BE2C (cell line): ENCODE measurements around the gene EHD4.
A peak's percentile ranks its signal among the peaks of the same experiment; 100 is the strongest.

ENCODE experiments used
- DNase-seq: peaks from one replicate; pipeline ENCODE4 v3.0.0-alpha.2; 2020
- H3K27me3 ChIP-seq: fragments of 250-450 bp; sonication (Bioruptor Pico); 2 replicates; pipeline ENCODE4 v1.5.1; 2020; ENCODE audit warnings: mild to moderate bottlenecking
- H3K36me3 ChIP-seq: fragments of 250-450 bp; sonication (Bioruptor Pico); 2 replicates; pipeline ENCODE4 v1.5.1; 2020; ENCODE audit warnings: mild to moderate bottlenecking
- H3K4me1 ChIP-seq: fragments of 250-450 bp; sonication (Bioruptor Pico); 2 replicates; pipeline ENCODE4 v1.5.1; 2020
- H3K4me3 ChIP-seq: 2 replicates; pipeline ENCODE4 v1.5.1; 2011; ENCODE audit warnings: low read depth, low read length
- H3K9me3 ChIP-seq: fragments of 250-450 bp; sonication (Bioruptor Pico); 2 replicates; pipeline ENCODE4 v1.5.1; 2020
- CTCF ChIP-seq: IDR thresholded peaks from 2 replicates; pipeline ENCODE4 v1.5.1; 2012; ENCODE audit warnings: mild to moderate bottlenecking, low read depth, low read length

The EHD4 gene

GRCh38 chr15:41992803-41993190 is 20.4 kb upstream of the EHD4 start:
- H3K36me3 ChIP-seq: no peaks in the 10 kb centered on the region
- H3K27me3 ChIP-seq: no peaks in the 10 kb centered on the region
- no peaks in the 10 kb centered on the region for H3K4me1 ChIP-seq
- H3K9me3 ChIP-seq: no peaks in the 10 kb centered on the region
- no peak for DNase-seq
- no peak overlapping the region for H3K4me3 ChIP-seq
- TF ChIP-seq CTCF: no peak

GRCh38 chr15:41992151-41992802 is 19.9 kb upstream of the EHD4 start:
- DNase-seq: no peak
- no peak for TF ChIP-seq CTCF
- Histone ChIP-seq H3K27me3 (no peaks in the 10 kb centered on the region), H3K4me1 (no peaks in the 10 kb centered on the region), H3K4me3 (no peak overlapping the region), H3K36me3 (no peaks in the 10 kb centered on the region), H3K9me3 (no peaks in the 10 kb centered on the region)

GRCh38 chr15:41990691-41991090 is 18.3 kb upstream of the EHD4 start:
- Histone ChIP-seq H3K36me3 (no peaks in the 10 kb centered on the region), H3K4me1 (no peaks in the 10 kb centered on the region), H3K27me3 (no peaks in the 10 kb centered on the region), H3K9me3 (no peaks in the 10 kb centered on the region), H3K4me3 (no peak overlapping the region)
- TF ChIP-seq CTCF: no peak
- DNase-seq: no peak

- Histone ChIP-seq H3K4me1 (no peaks in the 10 kb centered on the region), H3K9me3 (no peaks in the 10 kb centered on the region), H3K4me3 (no peak overlapping the region), H3K27me3 (no peaks in the 10 kb centered on the region), H3K36me3 (no peaks in the 10 kb centered on the region)
- no peak for DNase-seq
- TF ChIP-seq CTCF: no peak
Observed at GRCh38 chr15:41990243-41990605, 17.9 kb upstream of the EHD4 start.

GRCh38 chr15:41989573-41990242 is 17.4 kb upstream of the EHD4 start:
- no peaks in the 10 kb centered on the region for H3K27me3 ChIP-seq
- H3K4me1 ChIP-seq: no peaks in the 10 kb centered on the region
- no peak overlapping the region for H3K4me3 ChIP-seq
- peak; percentile 96 for TF ChIP-seq CTCF
- no peaks in the 10 kb centered on the region for H3K36me3 ChIP-seq
- DNase-seq: peak; percentile 89
- H3K9me3 ChIP-seq: no peaks in the 10 kb centered on the region

- Histone ChIP-seq H3K9me3 (no peaks in the 10 kb centered on the region), H3K4me3 (no peak overlapping the region), H3K27me3 (no peaks in the 10 kb centered on the region), H3K4me1 (no peaks in the 10 kb centered on the region), H3K36me3 (no peaks in the 10 kb centered on the region)
- no peak for TF ChIP-seq CTCF
- DNase-seq: no peak
Observed at GRCh38 chr15:41988896-41989572, 16.7 kb upstream of the EHD4 start.
